Limb (tissue), 2 donors: ENCODE results near the gene PPP1R15B.
A peak's percentile ranks its signal among the peaks of the same experiment; 100 is the strongest.

Experiments used
- DNase-seq, 2 donors: peaks; one replicate each; pipeline ENCODE4 v3.0.0-alpha.2; 2016; ENCODE audit errors: extremely low spot score in 2 of 2

PPP1R15B gene

GRCh38 chr1:204400882-204401510, 10.6 kb downstream of the PPP1R15B start:
- no peak for DNase-seq

- peak; percentile 70 to 81 for DNase-seq
Measured at GRCh38 chr1:204398197-204399125, 13.2 kb downstream of the PPP1R15B start.

DNA sequence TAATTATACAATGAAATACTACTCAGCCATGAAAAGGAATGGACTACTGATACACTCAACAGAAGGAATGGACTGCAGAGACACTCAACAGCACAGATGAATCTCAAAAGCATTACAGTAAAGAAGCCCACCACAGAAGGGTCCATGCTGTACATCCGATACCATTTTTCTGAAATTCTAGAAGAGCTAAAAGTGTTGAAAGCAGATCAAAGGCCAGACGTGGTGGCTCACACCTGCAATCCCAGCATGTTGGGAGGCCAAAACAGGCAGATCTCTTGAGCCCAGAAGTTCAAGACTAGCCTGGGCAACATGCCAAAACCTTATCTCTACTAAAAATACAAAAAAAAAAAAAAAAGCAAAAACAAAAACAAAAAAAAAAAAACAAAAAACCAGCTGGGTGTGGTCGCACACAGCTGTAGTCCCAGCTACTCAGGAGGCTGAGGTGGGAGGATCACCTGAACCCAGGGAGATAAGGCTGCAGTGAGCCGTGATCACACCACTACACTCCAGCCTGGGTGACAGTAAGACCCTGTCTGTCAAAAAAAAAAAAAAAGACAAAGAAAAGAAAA, 15.5 kb downstream of the PPP1R15B start:
- DNase-seq = no peak

- no peak for DNase-seq
Measured at GRCh38 chr1:204391629-204392028, 20.0 kb downstream of the PPP1R15B start.

DNA sequence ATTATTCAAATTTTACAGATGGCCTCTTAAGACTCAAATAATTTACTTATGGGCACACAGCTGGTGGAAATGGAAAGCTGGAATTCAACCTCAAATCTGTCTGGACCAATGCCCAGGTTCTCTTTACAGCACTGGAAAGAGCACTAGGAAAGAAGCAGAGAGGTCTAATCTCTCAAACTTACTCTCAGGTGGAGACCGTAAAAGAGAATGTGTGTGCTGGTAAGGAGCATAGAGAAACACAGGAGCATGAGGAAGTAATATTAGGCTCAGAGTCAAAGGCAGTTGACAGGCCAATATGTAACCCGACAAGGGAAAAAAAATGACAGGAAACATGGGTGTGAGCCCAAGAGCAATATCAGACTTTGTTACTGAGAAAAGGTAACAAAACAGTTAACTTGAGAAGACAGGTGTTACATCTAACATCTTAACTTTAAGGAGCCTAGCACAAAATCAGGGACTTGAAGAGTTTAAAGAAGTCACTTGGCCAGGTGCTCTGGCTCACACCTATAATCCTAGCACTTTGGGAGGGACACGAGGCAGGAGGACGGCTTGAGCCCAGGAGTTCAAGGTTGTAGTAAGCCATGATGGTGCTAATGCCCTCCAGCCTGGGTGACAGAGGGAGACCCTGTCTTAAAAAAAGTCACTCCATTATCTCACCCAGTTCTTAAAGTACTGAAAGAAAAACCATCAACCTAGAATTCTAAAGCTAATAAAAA, 20.7 kb downstream of the PPP1R15B start:
- no peak for DNase-seq

DNA sequence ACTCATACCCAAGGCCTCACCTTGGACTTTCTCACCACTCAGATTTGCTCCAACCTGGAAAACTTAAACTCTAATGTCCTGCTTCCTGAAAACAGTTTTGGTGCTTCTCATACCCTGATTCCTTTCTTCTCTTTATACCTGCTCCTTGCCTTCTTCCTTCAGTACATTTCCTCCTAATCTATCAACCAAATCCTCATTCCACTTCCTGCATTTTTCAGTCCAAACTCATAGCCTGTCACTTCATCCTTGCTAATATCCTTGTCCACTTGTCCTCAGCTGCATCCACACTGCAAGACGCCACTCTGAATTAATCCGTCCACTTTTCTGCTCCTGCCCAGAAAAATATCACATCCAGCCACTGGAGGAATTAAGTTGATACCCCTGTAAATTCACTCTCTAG, 25.9 kb downstream of the PPP1R15B start:
- DNase-seq = no peak

- no peak for DNase-seq
Measured at GRCh38 chr1:204384636-204385352, 26.8 kb downstream of the PPP1R15B start.

- no peak for DNase-seq
Measured at GRCh38 chr1:204383163-204383904, 28.3 kb downstream of the PPP1R15B start.

- DNase-seq = no peak
Measured at GRCh38 chr1:204382714-204383083, 28.9 kb downstream of the PPP1R15B start.

DNA sequence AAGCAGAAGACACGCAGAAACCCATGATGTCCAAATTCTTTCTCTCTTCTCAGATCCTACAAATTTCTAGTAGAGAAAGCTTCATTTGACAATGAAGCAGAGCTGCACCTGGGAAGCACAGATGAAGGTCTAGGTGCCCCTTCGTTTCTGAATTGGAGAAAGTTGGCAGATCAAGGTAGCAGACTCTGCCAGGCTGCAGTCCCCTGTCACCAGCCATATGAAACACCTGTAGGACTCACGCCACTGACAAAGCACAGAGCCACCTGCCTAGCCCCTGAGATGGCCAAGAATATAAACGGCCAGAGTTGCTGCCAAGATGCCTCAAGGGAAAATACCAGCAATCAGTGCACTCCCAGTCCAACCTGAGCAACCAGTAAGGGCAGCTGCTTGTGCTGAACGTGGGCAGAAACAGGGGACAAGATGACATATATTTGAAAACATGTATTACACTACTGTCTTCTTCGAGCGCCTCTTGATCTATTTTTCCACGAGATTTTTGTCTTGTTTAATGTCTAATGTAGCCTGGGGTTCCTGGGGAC, 31.3 kb downstream of the PPP1R15B start:
- no peak for DNase-seq

DNA sequence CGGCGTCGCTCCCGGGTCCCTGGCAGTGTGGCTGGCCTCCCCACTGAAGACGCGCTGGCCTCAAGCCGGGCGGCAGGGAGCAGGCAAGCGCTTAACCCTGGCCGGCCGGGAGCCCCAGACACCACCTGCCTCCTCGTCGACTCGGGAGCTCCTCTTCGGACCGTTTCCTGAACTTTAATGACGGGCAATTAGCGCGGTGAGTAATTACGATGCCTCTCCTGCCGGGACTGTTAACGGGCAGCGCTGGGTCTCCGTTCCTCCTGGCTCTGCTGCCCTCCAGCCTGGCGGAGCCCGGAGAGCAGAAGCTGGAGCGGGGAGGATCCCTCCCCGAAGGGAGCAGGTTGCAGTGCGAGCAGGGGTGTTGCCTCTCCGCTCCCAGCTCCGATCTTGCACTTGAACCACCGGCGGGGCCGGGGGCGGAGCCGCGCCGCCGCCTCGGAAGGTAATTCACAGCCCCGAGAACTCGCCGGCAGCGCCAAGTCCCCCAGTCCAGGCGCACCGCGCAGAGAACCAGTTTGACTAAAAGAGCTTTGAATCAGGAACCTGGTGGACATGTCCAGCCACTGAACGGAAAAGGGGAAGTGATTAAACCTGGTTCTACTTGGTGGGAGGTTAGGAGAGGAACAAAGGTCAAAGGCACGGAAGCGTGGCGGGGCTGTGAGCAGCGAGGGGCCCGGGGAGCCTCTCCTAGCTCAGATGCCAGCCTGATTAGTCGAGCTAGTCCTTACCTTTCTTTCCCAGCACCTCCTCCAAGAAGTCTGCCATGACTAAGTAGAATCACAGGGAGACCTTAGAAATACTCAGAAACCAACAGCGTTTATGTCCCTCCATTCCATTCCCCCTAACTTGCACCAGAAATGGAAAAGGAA, 33.6 kb downstream of the PPP1R15B start:
- DNase-seq = peak in 1 of 2 donors; percentile 43

GRCh38 chr1:204376919-204377799, 34.5 kb downstream of the PPP1R15B start:
- no peak for DNase-seq

- DNase-seq = no peak
Measured at GRCh38 chr1:204376465-204376864, 35.2 kb downstream of the PPP1R15B start.

- DNase-seq = no peak
Measured at GRCh38 chr1:204373911-204374310, 37.7 kb downstream of the PPP1R15B start.

DNA sequence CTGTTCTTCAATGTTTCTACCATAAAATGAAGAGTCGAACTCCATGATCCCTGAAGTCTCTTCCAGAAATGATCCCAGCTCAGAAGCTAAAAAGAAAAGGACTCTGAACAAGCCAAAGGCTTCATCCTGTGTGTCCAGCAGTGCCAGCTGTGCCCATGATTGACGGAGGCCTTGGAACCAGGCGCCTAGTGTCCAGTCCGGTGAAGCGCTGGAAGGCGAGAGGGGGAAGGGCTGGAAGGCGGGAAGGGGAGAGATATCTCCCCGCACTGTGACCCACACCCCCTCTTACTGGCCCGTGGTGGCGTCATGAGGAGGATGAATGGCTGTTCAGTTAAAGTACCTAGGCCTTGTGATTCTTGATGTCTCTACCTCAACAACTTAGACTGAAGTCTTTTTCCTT, 41.4 kb downstream of the PPP1R15B start:
- DNase-seq = no peak

GRCh38 chr1:204368996-204369726, 42.5 kb downstream of the PPP1R15B start:
- no peak for DNase-seq

DNA sequence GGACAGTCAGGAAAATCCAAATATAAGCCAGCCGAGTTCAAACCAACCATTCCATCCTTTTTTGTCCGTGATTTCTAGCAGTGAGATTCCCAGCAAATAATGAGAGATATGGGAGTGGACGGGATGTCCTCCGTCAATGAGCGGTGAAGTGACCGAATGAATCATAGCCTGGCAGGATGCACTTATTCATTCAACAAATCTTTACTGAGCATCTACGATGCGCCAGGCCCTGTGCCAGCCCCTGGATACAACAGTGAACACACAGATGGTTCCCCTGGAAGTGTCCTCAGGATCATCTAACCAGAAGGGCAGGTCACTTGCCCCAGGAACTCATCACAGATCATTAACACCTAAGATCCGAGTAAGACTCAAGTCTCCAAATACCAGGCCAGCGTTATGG, 43.7 kb downstream of the PPP1R15B start:
- no peak for DNase-seq
